GM18520 (cell line): ENCODE measurements around the gene RHBDL1.
"Not testable (repeated sequence)": the region's sequence is repeated elsewhere in the genome, so short reads cannot be mapped to it uniquely, and the experiment has no call there.

Source experiments
- ATAC-seq: cut with Tn5 transposase; IDR thresholded peaks from one replicate; pipeline ENCODE4 v1.9.1; 2021; ENCODE audit not compliant: unreplicated experiment

The RHBDL1 gene

GRCh38 chr16:704047-704446, 28.6 kb downstream of the RHBDL1 start:
- no peak for ATAC-seq

- no peak for ATAC-seq
Observed at GRCh38 chr16:704552-705380, 29.3 kb downstream of the RHBDL1 start.

GRCh38 chr16:705431-706188, 30.1 kb downstream of the RHBDL1 start, which contains the start of gene FBXL16:
Gene FBXL16 (minus strand): TSS chr16:705801. CDS start chr16:697405, 8,396 bp downstream.
- ATAC-seq: no peak

GRCh38 chr16:706189-707061, 31.0 kb downstream of the RHBDL1 start:
- ATAC-seq: no peak

- ATAC-seq: no peak
Observed at GRCh38 chr16:707062-707538, 31.6 kb downstream of the RHBDL1 start.

GRCh38 chr16:708019-708418, 32.5 kb downstream of the RHBDL1 start:
- ATAC-seq: no peak

- ATAC-seq: no peak
Observed at GRCh38 chr16:708959-709358, 33.5 kb downstream of the RHBDL1 start.

- no peak for ATAC-seq
Observed at GRCh38 chr16:709566-710499, 34.4 kb downstream of the RHBDL1 start.

GRCh38 chr16:710500-711075, 35.1 kb downstream of the RHBDL1 start:
- ATAC-seq: no peak

- ATAC-seq: no peak
Observed at GRCh38 chr16:711084-711483, 35.6 kb downstream of the RHBDL1 start.

- ATAC-seq: no peak
Observed at GRCh38 chr16:711548-712320, 36.3 kb downstream of the RHBDL1 start.

GRCh38 chr16:712740-713250, 37.3 kb downstream of the RHBDL1 start:
- ATAC-seq: not testable (repeated sequence)

GRCh38 chr16:714079-714478, 38.6 kb downstream of the RHBDL1 start:
- no peak for ATAC-seq

- peak; percentile 59 for ATAC-seq
Observed at GRCh38 chr16:714558-715476, 39.3 kb downstream of the RHBDL1 start, which contains the start of gene METRN. Gene METRN (plus strand): TSS chr16:715118. CDS start chr16:715290, 172 bp downstream.

- no peak for ATAC-seq
Observed at GRCh38 chr16:715477-716199, 40.2 kb downstream of the RHBDL1 start.

GRCh38 chr16:716200-716568, 40.7 kb downstream of the RHBDL1 start:
- no peak for ATAC-seq
